Stimulated activated CD4-positive, alpha-beta T cell treated with anti-CD3 and anti-CD28 coated beads, Interleukin-1b, Interleukin-23, amount 100 ng/mL, for 24 hours (primary cell): Measurements from ENCODE around the gene VWA5A.
"Not testable (repeated sequence)": the region's sequence is repeated elsewhere in the genome, so short reads cannot be mapped to it uniquely, and the experiment has no call there.

Source experiments
- DNase-seq, 4 experiments: peaks; one replicate each; pipeline ENCODE4 v3.0.0-alpha.2; 2020; ENCODE audit warnings: low read depth in 4 of 4, low spot score in 1 of 4

The VWA5A gene

DNA sequence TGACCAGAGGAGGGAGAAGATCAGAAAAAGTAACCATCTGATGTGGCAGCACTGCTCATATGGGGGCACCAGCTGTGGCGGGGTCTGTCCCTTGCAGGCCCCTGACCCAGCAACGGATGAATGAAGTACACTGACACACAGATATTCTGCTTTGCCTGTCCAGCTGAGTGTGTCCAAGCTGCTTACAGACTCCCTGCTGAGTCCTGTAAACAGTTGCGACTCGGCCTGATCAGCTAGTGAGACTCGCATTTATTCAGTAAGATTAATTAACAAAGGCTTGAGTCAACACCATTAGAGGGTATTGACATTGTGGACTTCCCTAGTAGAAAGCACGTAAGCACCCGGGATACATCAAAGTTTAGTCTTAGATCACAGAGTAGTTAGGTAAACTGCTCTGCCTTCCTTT lies 52.6 kb downstream of the VWA5A start:
- DNase-seq: no peak

- DNase-seq: no peak
These were observed 53.5 kb downstream of the VWA5A start for GRCh38 chr11:124168796-124169195.

- DNase-seq: not testable (repeated sequence)
These were observed 55.1 kb downstream of the VWA5A start for GRCh38 chr11:124170315-124170714.

DNA sequence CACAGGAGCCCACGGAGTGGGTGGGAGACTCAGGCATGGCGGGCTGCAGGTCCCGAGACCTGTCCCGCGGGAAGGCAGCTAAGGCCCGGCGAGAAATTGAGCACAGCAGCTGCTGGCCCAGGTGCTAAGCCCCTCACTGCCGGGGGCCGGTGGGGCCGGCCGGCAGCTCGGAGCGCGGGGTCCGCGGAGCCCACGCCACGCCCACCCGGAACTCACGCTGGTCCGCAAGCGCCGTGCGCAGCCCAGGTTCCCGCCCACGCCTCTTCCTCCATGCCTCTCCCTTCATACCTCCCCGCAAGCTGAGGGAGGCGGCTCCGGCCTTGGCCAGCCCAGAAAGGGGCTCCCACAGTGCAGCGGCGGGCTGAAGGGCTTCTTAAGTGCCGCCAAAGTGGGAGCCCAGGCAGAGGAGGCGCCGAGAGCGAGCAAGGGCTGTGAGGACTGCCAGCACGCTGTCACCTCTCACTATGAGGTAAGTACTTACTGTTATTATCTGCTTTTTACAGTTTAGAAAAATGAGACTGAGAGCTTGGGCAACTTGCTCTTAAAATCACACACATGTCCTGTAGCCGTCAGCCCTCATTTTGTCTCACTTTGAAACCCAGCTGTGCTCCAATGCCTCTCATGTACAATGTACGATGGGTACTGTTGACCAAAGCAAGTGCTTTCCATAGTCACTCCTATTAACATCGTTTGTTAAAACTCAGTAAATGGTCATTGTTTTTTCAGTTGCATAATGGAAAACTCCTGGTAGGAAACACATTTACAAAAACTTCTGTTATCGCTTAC lies 55.7 kb downstream of the VWA5A start:
- DNase-seq: no peak

DNA sequence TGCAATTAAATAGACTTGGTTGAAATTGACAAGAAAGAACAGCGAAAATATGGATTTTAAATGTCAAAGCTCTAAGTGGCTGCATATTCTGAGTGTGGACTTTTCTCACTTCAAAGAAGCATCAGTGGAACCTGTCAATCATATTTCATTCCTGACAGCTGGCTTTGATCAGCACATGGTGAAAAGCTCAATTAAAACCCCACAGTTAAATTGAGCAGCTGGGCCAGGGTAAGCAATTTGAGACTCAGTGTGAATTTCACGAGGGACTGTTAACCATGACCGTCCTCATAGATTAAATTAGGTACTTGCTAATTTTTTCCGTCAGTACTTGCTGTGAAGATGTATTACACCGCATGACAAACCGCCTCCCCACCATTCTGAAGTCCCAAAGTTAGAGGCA lies 56.9 kb downstream of the VWA5A start:
- DNase-seq: no peak

DNA sequence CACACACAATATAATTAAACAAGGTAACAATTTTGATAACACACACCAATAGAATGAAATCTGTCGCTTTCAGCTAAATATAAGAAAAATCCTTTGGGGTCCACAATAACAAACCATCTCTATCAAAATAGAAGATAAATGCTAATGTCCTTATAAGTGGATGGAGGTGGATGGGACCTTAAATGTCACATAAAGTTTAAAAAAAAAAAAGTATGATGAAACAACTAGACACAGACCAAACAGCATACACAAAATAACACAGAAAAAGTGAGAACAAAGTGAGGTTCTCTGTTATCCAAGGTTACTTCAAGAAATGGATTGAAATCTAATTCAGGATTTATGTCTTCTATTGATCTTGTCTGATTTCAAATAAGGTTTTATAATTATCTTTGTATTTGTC lies 57.3 kb downstream of the VWA5A start:
- DNase-seq: no peak

- DNase-seq: no peak
These were observed 58.8 kb downstream of the VWA5A start for GRCh38 chr11:124174001-124174583.

DNA sequence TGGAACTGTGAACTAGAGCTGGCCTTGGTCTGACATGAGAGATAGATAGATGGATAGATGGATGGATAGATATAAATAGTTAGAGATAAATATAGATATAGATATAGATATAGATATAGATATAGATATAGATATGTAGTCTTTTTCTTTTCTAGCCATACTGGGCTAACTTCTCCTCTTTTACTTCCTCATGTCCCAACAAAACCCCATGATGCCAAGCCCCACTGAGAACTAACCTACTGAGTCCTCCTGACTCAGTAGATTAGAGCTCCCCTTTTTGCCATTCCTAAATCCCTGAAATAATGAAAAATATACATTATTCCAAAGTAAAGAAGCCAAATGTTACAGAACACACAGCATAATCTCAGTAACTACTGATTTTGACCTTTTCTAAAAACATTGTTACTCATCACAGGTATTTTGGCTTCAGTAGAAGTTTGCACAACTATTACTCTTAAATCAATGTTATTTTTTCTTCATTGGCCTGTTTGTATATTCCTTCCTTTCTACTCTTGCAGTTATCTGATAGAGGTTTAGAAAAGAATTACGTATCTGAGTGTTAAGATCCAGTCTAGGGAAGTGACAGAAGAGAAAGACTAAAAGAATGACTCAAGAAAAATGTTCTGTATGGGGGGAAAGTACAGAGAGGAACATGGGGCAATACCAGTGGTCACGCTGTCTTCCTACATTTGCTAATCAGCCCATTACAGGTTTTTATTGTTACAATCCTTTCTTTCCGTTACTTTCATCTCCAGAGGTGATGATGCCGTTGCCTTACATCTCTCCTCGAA lies 61.9 kb downstream of the VWA5A start:
- no peak for DNase-seq

- no peak for DNase-seq
These were observed 64.1 kb downstream of the VWA5A start for GRCh38 chr11:124179310-124179709.

DNA sequence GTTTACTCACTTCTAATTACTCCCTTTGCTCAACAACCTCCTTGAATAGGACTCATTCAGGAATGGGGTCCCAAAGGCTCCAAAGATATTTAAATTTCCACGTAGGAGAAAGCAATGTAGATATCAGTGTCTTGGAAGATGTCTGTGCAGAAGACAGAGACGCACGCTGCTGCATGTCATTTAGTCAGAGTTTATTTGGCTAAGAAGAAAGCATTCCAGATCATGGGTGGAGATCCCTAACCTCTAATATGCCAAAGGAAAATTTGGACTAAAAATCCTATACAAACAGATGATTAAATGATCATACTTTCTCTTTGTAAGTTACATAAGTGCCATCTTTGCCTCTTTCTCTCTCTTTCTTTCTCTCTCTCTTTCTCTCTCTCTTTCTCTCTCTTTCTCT lies 67.8 kb downstream of the VWA5A start, which contains the start of gene OR10D3:
OR10D3 (plus strand) TSS at position 278 of the 400 bp plus-strand sequence. CDS start 1,925 bp downstream, outside the sequence.
- no peak for DNase-seq

DNA sequence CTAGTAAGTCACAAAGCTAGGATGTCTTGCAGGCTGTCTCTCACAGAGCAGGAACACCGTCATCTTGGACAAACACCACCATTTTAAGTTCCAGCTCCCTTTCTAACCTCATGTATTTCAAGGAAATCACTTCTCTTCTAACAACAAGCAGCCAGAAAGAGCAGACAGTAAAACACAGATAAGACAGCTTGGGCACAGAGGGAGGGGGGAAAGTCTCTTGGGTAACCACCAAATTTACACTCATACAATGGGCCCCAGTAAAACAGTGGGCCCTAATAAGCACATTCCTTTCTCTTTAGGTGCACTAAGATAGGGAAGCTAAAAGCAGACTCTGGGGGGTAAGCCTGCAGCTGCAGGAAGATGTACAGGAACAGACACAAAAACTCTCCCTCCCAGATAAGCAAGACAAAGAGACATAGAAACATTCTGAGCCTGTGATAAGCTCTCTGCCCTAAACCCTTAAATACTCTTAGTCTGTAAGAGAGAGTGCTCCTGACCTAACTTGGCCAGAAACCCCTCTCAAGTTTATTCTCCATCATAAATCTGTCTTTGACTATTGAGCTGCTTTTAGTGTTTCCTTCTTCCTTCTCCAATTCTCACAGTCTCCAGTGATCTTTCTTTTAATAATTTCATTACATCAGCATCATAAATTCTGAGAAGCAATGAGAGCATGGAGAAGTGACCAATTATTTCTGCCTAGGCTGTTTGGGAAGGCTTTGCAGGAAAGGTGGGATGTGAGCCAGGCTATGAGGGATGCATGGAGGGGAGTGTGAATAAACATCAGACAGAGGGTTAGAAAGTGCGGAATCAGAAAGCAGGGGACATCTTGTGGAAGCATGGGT lies 75.3 kb downstream of the VWA5A start:
- DNase-seq: no peak

GRCh38 chr11:124193221-124194010 lies 78.2 kb downstream of the VWA5A start:
- no peak for DNase-seq

DNA sequence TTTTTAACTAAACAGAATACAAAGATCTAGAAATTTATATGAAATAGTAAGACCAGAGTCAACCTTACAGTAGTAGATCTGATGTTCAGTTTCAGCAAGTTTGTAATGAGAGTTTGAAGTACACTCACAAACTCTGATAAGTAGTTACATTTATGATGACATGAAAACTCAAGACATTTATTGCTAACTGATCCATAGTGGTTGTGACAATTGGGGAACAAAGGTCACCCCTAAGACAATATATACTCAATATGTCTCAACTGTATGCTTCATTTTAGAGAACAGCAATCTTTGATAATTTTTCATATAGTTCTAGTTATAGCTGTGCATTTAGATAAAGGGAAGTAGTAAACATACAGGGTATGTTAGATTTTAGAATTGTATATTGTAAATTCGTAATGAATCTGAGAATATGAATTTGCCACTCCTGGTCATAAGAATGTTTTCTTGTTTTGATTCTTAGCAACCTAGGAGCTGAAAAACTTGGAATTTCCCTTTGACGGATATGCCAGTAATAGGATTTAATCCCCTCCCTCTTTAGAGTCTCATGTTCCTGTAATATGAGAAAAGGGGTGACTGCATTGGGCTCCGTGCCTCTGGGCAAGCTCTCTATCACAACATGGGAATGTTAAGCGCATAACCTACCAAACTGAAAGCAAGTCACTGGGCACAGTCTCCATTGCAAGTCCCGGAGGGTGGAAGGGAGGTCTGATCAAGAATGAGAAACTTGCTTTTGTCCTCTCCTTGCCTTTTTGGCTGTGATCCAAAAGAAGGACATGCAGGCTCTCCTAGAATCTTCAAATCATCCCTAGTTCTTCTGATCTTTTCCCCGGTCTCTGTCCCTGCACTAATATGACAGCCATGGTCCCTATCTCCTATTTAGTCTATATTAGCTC lies 79.3 kb downstream of the VWA5A start:
- no peak for DNase-seq

DNA sequence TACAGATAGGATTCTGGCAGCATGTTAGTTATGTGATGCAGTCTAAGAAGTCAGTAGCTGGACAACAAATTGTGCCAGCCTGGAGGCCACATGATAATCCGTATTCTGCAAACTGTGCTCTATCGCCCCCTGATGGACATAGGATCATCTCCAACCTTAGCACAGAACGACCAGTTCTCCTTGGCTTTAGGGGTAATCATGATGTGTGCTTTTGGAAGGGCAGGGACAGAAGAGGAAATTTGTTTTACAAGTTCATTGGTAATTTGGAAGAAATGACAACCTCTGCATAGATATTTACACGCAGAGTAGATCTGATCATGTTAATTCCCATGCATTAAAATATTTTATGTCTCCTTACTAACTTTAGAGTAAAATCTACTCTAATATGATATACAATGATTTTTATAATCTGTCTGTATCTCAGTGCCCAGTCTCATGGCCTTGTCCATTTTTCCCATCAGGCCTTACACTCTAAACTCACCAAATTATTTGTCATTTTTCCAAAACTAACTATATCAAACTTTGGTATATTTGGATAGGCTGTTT lies 80.0 kb downstream of the VWA5A start:
- peak in 3 of 4 experiments; percentile 17 to 30 (median 25) for DNase-seq
